Measurements from ENCODE around the gene CD99L2. TPM values are rescaled to one million over a fixed set of nuclear protein-coding genes. Genes with fewer than 3 reads are reported as not detected.

CD99L2 gene
- total RNA-seq, 1 experiment from 2014 or later: 19.0 TPM

- no peak for DNase-seq (ENCODE audit: low read depth)
These were observed 132.0 kb downstream of the CD99L2 start for GRCh38 chrX:150766351-150767044.

DNA sequence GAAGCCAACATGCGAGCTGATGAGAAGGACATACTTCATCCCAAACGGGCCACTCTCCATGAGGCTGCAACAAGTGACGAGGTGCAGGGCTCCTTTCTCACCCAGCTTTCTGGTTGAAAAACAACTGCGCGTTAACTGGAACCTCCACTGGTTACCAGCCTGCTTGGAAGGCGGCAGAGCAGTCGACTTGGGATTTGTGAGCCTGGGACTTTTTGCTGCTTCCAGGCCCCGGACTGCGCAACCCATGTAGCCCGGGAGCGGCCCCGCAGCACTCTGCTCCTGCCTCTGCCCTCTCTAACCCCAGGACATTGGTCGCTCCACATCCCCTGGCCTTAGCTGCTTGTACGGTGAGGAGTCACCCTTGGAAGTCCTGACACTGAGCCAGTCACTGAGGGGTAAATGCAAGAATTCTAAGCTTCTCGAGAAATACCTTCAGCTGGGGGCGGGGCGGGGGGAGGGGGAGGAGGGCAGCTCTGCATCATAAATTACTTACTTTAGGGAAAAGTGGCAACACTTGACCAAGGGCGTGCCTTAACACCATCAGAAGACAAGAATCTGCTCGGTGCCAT, 132.6 kb downstream of the CD99L2 start:
- no peak for DNase-seq (ENCODE audit: low read depth)

DNA sequence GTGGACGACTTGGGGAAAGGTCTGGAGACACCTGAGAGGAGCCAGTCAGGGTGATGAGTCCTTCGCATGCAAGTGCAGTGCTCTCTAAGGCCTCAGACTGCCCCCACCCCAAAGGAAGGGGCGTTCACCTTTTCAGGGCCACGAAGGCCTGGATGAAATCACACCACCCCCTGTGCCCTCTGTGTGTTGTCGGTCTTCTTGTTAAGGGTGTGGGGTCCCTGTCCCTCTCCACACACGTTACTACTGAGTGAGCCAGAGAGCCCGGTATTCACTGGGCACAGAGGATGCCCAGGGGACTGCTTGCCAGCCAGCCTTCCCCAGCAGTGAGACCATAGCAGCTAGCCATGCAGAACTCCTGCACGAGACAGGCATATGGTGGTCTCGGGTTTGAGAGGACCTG, 133.2 kb downstream of the CD99L2 start:
- DNase-seq (ENCODE audit: low read depth): no peak

GRCh38 chrX:150763810-150764209, 134.7 kb downstream of the CD99L2 start:
- DNase-seq (ENCODE audit: low read depth): no peak

DNA sequence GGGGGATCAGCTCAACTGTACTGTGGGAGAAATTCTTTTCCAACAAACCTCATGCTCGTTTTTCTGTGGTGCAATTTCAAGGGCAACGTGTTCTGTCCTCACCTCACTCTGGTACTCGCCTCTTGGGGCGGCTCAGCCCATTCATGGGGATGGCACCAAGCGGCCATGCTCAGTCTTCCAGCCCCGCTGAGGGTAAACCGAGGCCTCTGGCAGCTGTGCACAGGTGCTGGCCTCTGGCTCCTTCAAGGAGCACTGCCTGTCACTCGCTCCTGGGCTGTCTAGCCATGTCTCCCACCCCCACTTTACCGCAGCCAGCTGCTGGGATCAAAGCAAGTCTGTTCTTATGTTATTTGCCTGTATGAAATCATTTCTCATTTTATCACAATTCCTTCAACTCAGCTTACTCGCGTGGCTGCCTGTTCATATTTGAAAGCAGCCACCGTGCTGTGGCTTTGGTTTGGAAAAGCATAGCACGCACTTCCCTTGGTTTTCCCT, 135.1 kb downstream of the CD99L2 start:
- no peak for DNase-seq (ENCODE audit: low read depth)

- no peak for DNase-seq (ENCODE audit: low read depth)
These were observed 136.0 kb downstream of the CD99L2 start for GRCh38 chrX:150762258-150763165.

DNA sequence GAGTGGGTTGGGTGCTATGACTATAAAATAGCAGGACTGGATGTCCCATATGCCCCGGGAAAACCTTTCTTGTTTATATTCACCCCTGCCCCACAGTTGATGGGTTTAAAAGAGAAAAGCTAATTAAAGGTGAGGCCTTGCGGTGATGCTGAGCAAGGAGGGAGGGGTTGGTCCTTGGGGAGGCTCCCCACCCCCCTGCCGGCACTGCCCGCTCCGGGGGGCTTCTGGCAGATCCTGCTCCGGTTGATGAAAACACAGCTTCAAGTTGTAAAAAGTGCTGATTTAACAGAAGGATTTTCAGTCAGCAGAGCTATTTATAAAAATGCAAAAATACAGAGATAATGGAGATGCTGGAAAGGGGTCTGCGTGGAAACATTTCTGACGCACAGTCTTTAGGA, 136.7 kb downstream of the CD99L2 start:
- no peak for DNase-seq (ENCODE audit: low read depth)

GRCh38 chrX:150761176-150761818, 137.2 kb downstream of the CD99L2 start:
- DNase-seq (ENCODE audit: low read depth): no peak

DNA sequence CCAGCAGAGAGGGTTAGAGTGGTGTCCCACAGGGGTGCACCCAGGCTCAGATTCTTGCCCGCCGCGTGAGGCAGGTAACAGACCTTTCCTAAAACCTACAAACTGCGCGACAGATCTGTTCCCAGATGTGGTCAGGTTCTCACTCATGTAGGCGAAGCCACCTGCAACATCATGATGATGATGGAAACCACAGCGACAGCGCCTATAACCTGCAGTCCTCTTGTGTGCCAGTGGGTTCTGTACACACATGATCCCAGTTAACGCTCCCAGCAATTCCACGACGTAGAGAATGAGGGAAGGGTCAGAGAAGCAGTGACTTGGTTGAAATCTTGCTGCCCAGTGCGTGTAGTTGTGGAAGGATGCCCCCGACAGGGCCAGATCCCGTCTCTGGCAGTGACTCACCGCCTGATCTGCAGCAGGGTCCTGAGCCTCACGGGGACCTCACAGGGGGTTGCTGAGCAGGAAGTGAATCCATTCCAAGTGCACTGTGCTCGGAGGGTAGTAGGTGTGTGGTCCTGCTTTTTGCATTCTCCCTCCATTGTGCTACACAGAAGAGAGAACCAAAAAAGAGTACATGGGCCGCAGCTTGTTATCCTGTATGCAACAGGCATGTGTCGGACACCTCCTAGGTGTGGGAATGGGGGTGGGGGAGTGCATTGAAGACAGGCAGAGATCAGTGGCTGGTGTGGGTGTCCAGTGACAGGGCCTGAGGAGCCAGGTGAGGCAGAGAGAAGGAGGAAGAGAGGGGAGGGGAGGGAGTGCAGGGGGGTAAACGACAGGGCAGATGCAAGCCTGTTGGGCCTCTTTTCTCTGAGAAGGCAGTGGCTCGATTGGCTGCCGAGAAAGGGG, 138.7 kb downstream of the CD99L2 start:
- no peak for DNase-seq (ENCODE audit: low read depth)

DNA sequence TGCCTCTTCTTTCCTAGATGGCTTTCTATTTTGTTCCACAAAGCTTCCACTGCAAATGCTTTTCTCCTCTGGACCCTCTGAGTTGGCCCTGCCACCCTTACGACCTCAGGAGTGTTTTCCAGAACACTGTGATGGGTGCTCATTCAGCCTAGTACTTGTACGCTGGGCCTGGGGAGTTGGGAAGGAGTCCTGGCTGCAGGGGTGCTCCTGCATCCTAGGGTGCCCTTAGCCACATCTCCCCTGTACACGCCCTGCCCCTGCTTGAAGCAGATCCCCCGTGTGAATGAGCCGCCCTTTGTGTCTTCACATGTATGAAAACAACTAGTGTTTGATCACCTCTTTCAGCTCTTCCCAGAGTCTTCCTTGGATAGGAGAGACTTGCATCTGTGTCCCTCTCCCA, 141.1 kb downstream of the CD99L2 start:
- no peak for DNase-seq (ENCODE audit: low read depth)

- DNase-seq (ENCODE audit: low read depth): no peak
These were observed 144.5 kb downstream of the CD99L2 start for GRCh38 chrX:150753968-150754367.

GRCh38 chrX:150753357-150753756, 145.1 kb downstream of the CD99L2 start:
- no peak for DNase-seq (ENCODE audit: low read depth)

GRCh38 chrX:150752124-150752523, 146.3 kb downstream of the CD99L2 start:
- no peak for DNase-seq (ENCODE audit: low read depth)

DNA sequence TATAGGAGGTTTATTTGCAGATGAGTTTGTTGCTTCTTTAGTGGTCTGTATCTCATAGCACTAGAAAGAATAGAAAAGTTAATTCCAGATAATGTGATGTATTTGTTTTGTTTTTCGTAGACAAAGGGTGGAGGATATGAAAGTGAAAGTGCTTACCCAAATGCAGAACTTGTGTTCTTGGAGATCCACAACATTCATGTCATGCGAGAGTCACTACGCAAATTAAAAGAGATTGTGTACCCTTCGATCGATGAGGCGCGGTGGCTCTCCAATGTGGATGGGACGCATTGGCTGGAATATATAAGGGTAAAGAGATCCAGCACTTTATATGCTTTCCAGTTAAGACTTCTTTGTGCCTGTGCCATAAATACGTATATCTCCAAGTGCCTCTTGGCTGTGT, 162.0 kb downstream of the CD99L2 start:
- DNase-seq (ENCODE audit: low read depth): no peak

DNA sequence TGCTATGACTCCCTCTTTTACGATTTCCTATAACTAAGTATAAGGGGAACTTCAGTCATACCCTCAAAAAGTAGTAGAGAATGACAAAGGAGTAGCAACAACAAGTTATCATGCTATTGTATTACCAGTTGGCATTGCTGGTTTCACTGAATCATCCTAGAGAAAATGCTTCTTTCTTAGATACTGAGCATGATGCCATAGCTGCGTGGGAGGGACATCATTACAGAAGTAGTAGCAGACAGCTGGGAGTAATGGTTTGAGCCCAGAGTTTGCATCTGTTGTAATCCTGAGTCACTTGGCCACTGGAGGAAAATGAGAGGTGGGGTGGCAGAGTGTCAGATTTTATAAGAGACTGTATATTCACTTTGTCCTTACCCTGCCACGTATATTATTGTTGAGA, 166.7 kb downstream of the CD99L2 start:
- peak; percentile 73 for DNase-seq (ENCODE audit: low read depth)

- DNase-seq (ENCODE audit: low read depth): no peak
These were observed 167.7 kb downstream of the CD99L2 start for GRCh38 chrX:150730719-150731118.

DNA sequence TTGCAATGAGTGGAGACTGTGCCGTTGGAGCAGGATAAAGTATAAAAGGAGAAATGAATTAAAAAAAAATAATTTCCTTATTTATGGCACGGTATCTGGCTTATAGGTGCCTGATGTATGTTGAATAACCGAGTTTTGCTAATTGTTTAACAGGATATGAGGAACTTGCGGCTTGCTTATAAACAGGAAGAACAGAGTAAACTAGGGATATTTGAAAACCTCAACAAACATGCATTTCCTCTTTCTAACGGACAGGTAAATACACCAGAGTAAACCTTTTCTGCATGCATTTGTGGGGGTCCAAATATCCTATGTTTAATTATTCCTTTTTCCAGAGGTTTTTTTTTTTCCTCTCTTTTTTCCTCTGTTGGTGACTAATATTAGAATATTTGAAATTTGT, 168.5 kb downstream of the CD99L2 start:
- no peak for DNase-seq (ENCODE audit: low read depth)

DNA sequence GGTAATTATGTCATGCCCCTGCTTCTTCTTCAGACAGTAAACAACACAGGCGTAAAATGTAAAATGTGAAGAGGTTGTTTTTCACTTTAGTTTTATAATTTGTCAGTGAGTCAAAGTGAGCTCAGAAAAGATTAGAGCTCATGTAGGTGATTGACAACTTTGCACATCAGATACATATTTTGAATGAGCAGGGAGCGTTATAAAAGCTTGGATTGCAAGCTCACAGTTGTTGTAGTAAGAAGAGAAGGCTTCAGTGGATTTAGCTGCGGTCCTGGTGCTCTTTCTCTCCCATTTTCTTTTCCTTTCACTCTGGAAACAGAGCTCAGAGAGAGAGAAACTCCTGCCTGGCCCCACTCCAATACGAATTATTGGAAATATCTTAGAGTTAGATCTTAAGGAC, 178.8 kb downstream of the CD99L2 start:
- DNase-seq (ENCODE audit: low read depth): no peak
